Measurements from ENCODE around the gene ANKRD9. TPM values are rescaled to one million over a fixed set of nuclear protein-coding genes. Genes with fewer than 3 reads are reported as not detected.

Gene ANKRD9
- total and polyA plus RNA-seq, 7 donors, result 22.7 to 126 (median 74.4) TPM

GRCh38 chr14:102505000-102505619, 4.5 kb downstream of the ANKRD9 start:
- Histone ChIP-seq H3K4me3 (peak overlapping the region; percentile 36), H3K27ac (peak overlapping the region; percentile 90), H3K36me3 (ENCODE audit: insufficient read depth in 1 of 2, low read depth in 1 of 2) (peaks cover 0 to 25% of the 10 kb centered on the region in 2 donors), H3K4me1 (peaks cover 43% of the 10 kb centered on the region), H3K9me3 (no peaks in the 10 kb centered on the region), H3K27me3 (ENCODE audit: insufficient read depth in 3 of 3, low read length in 2 of 3) (no peaks in the 10 kb centered on the region)
- ATAC-seq, result no peak
- intact Hi-C loops (cut with DNase I), result no loop called here
- no peak for TF ChIP-seq CTCF (IDR thresholded peaks at IDR 0.05)
- no peak for DNase-seq
- WGBS, 3 donors, result 25 to 67% (median 44%) methylated on average over 6 to 7 of the region's 7 CpGs

GRCh38 chr14:102504328-102504999, 5.1 kb downstream of the ANKRD9 start:
- intact Hi-C loops (cut with DNase I), result no loop called here
- Histone ChIP-seq H3K4me1 (peaks cover 49% of the 10 kb centered on the region), H3K9me3 (no peaks in the 10 kb centered on the region), H3K27ac (peak overlapping the region; percentile 90), H3K36me3 (ENCODE audit: insufficient read depth in 1 of 2, low read depth in 1 of 2) (peaks cover 0 to 25% of the 10 kb centered on the region in 2 donors), H3K4me3 (no peak overlapping the region), H3K27me3 (ENCODE audit: insufficient read depth in 3 of 3, low read length in 2 of 3) (no peaks in the 10 kb centered on the region)
- DNase-seq (no peak), ATAC-seq (peak in 1 of 4 donors; percentile 0)
- WGBS, 3 donors, result 35 to 53% (median 38%) methylated on average over 18 of the region's 18 CpGs
- TF ChIP-seq CTCF (IDR thresholded peaks at IDR 0.05), result no peak

- TF ChIP-seq CTCF (IDR thresholded peaks at IDR 0.05), result no peak
- Histone ChIP-seq H3K4me1 (peaks cover 56% of the 10 kb centered on the region), H3K27me3 (ENCODE audit: insufficient read depth in 3 of 3, low read length in 2 of 3) (no peaks in the 10 kb centered on the region), H3K27ac (peak overlapping the region; percentile 90), H3K36me3 (ENCODE audit: insufficient read depth in 1 of 2, low read depth in 1 of 2) (peaks cover 0 to 25% of the 10 kb centered on the region in 2 donors), H3K4me3 (no peak overlapping the region), H3K9me3 (no peaks in the 10 kb centered on the region)
- intact Hi-C loops (cut with DNase I), result no loop called here
- WGBS, 3 donors, result 35 to 51% (median 39%) methylated on average over 12 of the region's 12 CpGs
- ATAC-seq, result no peak
- DNase-seq, result no peak
Observed at GRCh38 chr14:102503641-102504327, 5.8 kb downstream of the ANKRD9 start.

GRCh38 chr14:102502571-102502970, 7.0 kb downstream of the ANKRD9 start:
- TF ChIP-seq CTCF (IDR thresholded peaks at IDR 0.05), result no peak

More at GRCh38 chr14:102502571-102502970, 7.0 kb downstream of the ANKRD9 start:
- peaks cover 0 to 31% of the 10 kb centered on the region in 2 donors for H3K36me3 ChIP-seq (ENCODE audit: insufficient read depth in 1 of 2, low read depth in 1 of 2)
- H3K4me3 ChIP-seq, result no peak overlapping the region
- peaks cover 68% of the 10 kb centered on the region for H3K4me1 ChIP-seq
- H3K27me3 ChIP-seq (ENCODE audit: insufficient read depth in 3 of 3, low read length in 2 of 3), result no peaks in the 10 kb centered on the region
- intact Hi-C loops (cut with DNase I), result no loop called here
- 93 to 95% (median 95%) methylated on average over 10 of the region's 10 CpGs for WGBS, 3 donors
- ATAC-seq (no peak), DNase-seq (no peak)
- peak overlapping the region; percentile 90 for H3K27ac ChIP-seq
- H3K9me3 ChIP-seq, result no peaks in the 10 kb centered on the region
